WI38 (cell line): ENCODE measurements around the gene CEMIP.

Experiments
- H3K4me3 ChIP-seq: 2 replicates; pipeline ENCODE4 v1.5.1; 2011; ENCODE audit warnings: low read depth, mild to moderate bottlenecking, control low read depth, low read length
- TF ChIP-seq, protein P1 (sequence below): IDR thresholded peaks from 2 replicates; pipeline ENCODE4 v1.5.1; 2012; ENCODE audit warnings: low read depth, mild to moderate bottlenecking, control low read depth, low read length

CEMIP gene

DNA sequence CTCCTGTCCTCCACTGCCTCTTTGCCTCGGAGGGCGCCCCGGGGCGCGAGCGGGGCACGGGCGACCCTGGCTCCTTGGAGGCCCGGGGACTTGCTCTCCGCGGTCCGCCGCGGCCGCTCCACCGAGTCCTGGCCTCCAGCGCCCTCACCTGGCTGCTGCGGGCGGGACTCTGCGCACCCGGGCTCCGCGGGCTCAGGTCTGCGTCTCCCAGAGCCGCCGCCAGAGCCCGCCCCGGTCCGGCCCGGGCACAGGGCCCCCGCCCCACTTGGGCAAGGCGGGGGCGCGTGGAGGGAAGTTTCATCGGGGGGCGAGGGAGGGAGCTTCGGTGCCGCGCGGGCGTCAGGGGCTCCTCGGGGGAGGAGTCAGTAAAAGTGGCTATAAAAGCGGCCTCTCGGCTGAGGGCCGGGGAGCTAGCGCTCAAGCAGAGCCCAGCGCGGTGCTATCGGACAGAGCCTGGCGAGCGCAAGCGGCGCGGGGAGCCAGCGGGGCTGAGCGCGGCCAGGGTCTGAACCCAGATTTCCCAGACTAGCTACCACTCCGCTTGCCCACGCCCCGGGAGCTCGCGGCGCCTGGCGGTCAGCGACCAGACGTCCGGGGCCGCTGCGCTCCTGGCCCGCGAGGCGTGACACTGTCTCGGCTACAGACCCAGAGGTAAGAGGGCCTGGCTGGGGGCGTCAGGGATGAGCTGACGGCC is at the start of gene CEMIP:
CEMIP (plus strand) TSS at position 407 of the 694 bp plus-strand sequence. CDS start 94,510 bp downstream, outside the sequence.
- TF ChIP-seq, protein P1, sequence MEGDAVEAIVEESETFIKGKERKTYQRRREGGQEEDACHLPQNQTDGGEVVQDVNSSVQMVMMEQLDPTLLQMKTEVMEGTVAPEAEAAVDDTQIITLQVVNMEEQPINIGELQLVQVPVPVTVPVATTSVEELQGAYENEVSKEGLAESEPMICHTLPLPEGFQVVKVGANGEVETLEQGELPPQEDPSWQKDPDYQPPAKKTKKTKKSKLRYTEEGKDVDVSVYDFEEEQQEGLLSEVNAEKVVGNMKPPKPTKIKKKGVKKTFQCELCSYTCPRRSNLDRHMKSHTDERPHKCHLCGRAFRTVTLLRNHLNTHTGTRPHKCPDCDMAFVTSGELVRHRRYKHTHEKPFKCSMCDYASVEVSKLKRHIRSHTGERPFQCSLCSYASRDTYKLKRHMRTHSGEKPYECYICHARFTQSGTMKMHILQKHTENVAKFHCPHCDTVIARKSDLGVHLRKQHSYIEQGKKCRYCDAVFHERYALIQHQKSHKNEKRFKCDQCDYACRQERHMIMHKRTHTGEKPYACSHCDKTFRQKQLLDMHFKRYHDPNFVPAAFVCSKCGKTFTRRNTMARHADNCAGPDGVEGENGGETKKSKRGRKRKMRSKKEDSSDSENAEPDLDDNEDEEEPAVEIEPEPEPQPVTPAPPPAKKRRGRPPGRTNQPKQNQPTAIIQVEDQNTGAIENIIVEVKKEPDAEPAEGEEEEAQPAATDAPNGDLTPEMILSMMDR: peak; percentile 68
- H3K4me3 ChIP-seq: peak within 1 kb of the TSS; percentile 94

DNA sequence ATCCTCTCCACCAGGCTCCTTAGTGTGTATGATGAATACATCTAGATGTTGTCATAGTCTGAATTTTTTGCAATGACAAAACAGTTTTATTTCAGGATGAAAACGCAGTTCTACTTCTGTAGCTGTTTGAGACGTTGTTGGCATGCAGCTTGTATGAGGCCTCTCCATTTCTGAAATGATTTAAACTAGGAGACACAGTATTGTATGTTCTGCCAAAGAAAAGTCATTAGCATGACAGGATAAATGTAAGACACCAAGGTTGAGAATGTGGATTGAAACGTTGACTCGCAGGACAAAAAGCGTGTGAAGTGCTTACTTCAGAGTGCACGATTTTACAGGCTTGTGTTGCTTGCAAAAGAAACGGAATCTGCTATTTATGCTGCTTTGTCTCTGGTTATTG is 48.8 kb upstream of the CEMIP start:
- TF ChIP-seq, protein P1: no peak
- no peak overlapping the region for H3K4me3 ChIP-seq

GRCh38 chr15:80730926-80731325 is 48.2 kb upstream of the CEMIP start:
- TF ChIP-seq, protein P1: no peak
- H3K4me3 ChIP-seq: no peak overlapping the region

DNA sequence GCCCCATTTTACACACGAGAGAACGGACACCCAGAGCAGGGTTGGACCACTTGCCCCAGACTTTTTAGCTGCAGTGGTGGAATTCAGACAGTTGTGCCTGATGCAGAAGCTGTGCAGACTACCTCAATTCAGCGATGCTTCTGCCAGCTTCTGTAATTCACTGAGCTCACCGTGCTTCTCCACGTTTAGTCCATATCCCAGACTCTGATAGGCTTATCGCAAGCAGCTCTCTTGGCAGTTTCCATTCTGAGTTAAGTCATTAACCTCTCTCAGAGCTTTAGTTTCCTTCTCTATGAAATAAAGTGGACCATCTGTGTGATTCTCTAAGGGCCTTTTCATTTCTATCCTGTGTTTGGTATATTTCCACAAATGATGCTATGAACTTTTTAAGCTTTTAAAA is 47.0 kb upstream of the CEMIP start:
- TF ChIP-seq, protein P1: no peak
- no peak overlapping the region for H3K4me3 ChIP-seq

GRCh38 chr15:80732818-80733217 is 46.4 kb upstream of the CEMIP start:
- H3K4me3 ChIP-seq: no peak overlapping the region
- TF ChIP-seq, protein P1: no peak

- TF ChIP-seq, protein P1: no peak
- H3K4me3 ChIP-seq: no peak overlapping the region
These were observed 45.7 kb upstream of the CEMIP start for GRCh38 chr15:80733460-80733859.

GRCh38 chr15:80735344-80735743 is 43.8 kb upstream of the CEMIP start:
- H3K4me3 ChIP-seq: no peak overlapping the region
- TF ChIP-seq, protein P1: no peak
